Activated CD4-positive, alpha-beta memory T cell treated with anti-CD3 and anti-CD28 coated beads for 36 hours (primary cell): Measurements from ENCODE around the gene PLPP3. TPM values are rescaled to one million over a fixed set of nuclear protein-coding genes. Genes with fewer than 3 reads are reported as not detected.

Experiments used
- CTCF ChIA-PET: fragments of 350-600 bp; sonication (Branson Sonifier 250); formaldehyde crosslinking; loops from one replicate; lab custom pipeline; 2021; ENCODE audit warnings: antibody characterized with exemption, inconsistent platforms; lab: Charles Lee
- POLR2A ChIA-PET: fragments of 350-600 bp; sonication (Branson Sonifier 250); formaldehyde crosslinking; loops from one replicate; lab custom pipeline; 2021; ENCODE audit warnings: antibody characterized with exemption; lab: Charles Lee
- DNase-seq: peaks from one replicate; pipeline ENCODE4 v3.0.0-alpha.2; 2020
- H3K27ac Mint-ChIP-seq: one replicate; pipeline ENCODE4 v1.8.0; 2021; ENCODE audit warnings: mixed read lengths
- H3K27me3 Mint-ChIP-seq: one replicate; pipeline ENCODE4 v1.8.0; 2021; ENCODE audit warnings: mixed read lengths
- H3K36me3 Mint-ChIP-seq: one replicate; pipeline ENCODE4 v1.8.0; 2021; ENCODE audit warnings: mixed read lengths
- H3K4me1 Mint-ChIP-seq: one replicate; pipeline ENCODE4 v1.8.0; 2021; ENCODE audit warnings: low read depth, mixed read lengths
- H3K4me3 Mint-ChIP-seq: one replicate; pipeline ENCODE4 v1.8.0; 2021; ENCODE audit warnings: mild to moderate bottlenecking, mixed read lengths
- H3K9me3 Mint-ChIP-seq: one replicate; pipeline ENCODE4 v1.8.0; 2021; ENCODE audit warnings: mixed read lengths
- intact Hi-C: fragments of 100-400 bp; cut with micrococcal nuclease; formaldehyde crosslinking; loops from one replicate; pipeline ENCODE4 v1.15.1; 2023
- total RNA-seq, 2 experiments: library from RNA; stranded (reverse); gene quantifications; one replicate each; pipeline ENCODE4 v1.2.3, GENCODE V29; 2021

The PLPP3 gene
- total RNA-seq, 2 experiments from 2014 or later = not detected

- no peak overlapping the region for H3K4me3 Mint-ChIP-seq
- ChIA-PET POLR2A (no interaction called here), CTCF (no interaction called here)
- no peaks in the 10 kb centered on the region for H3K9me3 Mint-ChIP-seq
- intact Hi-C loops = no loop called here
- no peaks in the 10 kb centered on the region for H3K36me3 Mint-ChIP-seq
- H3K27ac Mint-ChIP-seq = no peak overlapping the region
- H3K4me1 Mint-ChIP-seq = no peaks in the 10 kb centered on the region
- H3K27me3 Mint-ChIP-seq = peaks cover 19% of the 10 kb centered on the region
- no peak for DNase-seq
These were observed 105.6 kb downstream of the PLPP3 start for GRCh38 chr1:56473582-56474270.

GRCh38 chr1:56472860-56473259 lies 106.5 kb downstream of the PLPP3 start:
- no peaks in the 10 kb centered on the region for H3K4me1 Mint-ChIP-seq
- intact Hi-C loops = no loop called here
- DNase-seq = no peak
- POLR2A ChIA-PET = no interaction called here
- H3K4me3 Mint-ChIP-seq = no peak overlapping the region
- CTCF ChIA-PET = no interaction called here
- H3K9me3 Mint-ChIP-seq = no peaks in the 10 kb centered on the region
- no peaks in the 10 kb centered on the region for H3K36me3 Mint-ChIP-seq
- peaks cover 14% of the 10 kb centered on the region for H3K27me3 Mint-ChIP-seq
- H3K27ac Mint-ChIP-seq = no peak overlapping the region

- H3K4me3 Mint-ChIP-seq = no peak overlapping the region
- H3K9me3 Mint-ChIP-seq = no peaks in the 10 kb centered on the region
- no peak overlapping the region for H3K27ac Mint-ChIP-seq
- no peak for DNase-seq
- ChIA-PET POLR2A (no interaction called here), CTCF (no interaction called here)
- H3K4me1 Mint-ChIP-seq = no peaks in the 10 kb centered on the region
- peaks cover 3% of the 10 kb centered on the region for H3K27me3 Mint-ChIP-seq
- H3K36me3 Mint-ChIP-seq = no peaks in the 10 kb centered on the region
- intact Hi-C loops = no loop called here
These were observed 109.6 kb downstream of the PLPP3 start for GRCh38 chr1:56469640-56470371.

GRCh38 chr1:56468518-56468917 lies 110.8 kb downstream of the PLPP3 start:
- Mint-ChIP-seq H3K27me3 (peaks cover 3% of the 10 kb centered on the region), H3K27ac (no peak overlapping the region), H3K36me3 (no peaks in the 10 kb centered on the region), H3K9me3 (no peaks in the 10 kb centered on the region), H3K4me3 (no peak overlapping the region), H3K4me1 (no peaks in the 10 kb centered on the region)
- ChIA-PET POLR2A (no interaction called here), CTCF (interaction anchor here (0.6 kb wide), 1 partner anchor 538 kb away, joined by 3 read pairs; no protein-coding TSS in a partner anchor)
- intact Hi-C loops = no loop called here
- no peak for DNase-seq

- intact Hi-C loops = no loop called here
- Mint-ChIP-seq H3K36me3 (no peaks in the 10 kb centered on the region), H3K27me3 (peaks cover 3% of the 10 kb centered on the region), H3K4me3 (no peak overlapping the region), H3K9me3 (no peaks in the 10 kb centered on the region), H3K4me1 (no peaks in the 10 kb centered on the region), H3K27ac (no peak overlapping the region)
- ChIA-PET POLR2A (no interaction called here), CTCF (no interaction called here)
- DNase-seq = no peak
These were observed 112.8 kb downstream of the PLPP3 start for GRCh38 chr1:56466538-56466937.

- POLR2A ChIA-PET = no interaction called here
- Mint-ChIP-seq H3K9me3 (no peaks in the 10 kb centered on the region), H3K4me3 (no peak overlapping the region), H3K36me3 (no peaks in the 10 kb centered on the region), H3K4me1 (no peaks in the 10 kb centered on the region), H3K27me3 (peaks cover 3% of the 10 kb centered on the region), H3K27ac (no peak overlapping the region)
- DNase-seq = no peak
- intact Hi-C loops = no loop called here
- CTCF ChIA-PET = no interaction called here
These were observed 115.1 kb downstream of the PLPP3 start for GRCh38 chr1:56464294-56464693.

- ChIA-PET CTCF (no interaction called here), POLR2A (no interaction called here)
- Mint-ChIP-seq H3K36me3 (no peaks in the 10 kb centered on the region), H3K27me3 (no peaks in the 10 kb centered on the region), H3K9me3 (no peaks in the 10 kb centered on the region), H3K27ac (no peak overlapping the region), H3K4me1 (no peaks in the 10 kb centered on the region), H3K4me3 (no peak overlapping the region)
- DNase-seq = no peak
- intact Hi-C loops = no loop called here
These were observed 116.0 kb downstream of the PLPP3 start for GRCh38 chr1:56463376-56463775.

GRCh38 chr1:56462209-56462608 lies 117.2 kb downstream of the PLPP3 start:
- CTCF ChIA-PET = no interaction called here

GRCh38 chr1:56461158-56462127 lies 117.9 kb downstream of the PLPP3 start:
- CTCF ChIA-PET = no interaction called here
- POLR2A ChIA-PET = no interaction called here
- H3K9me3 Mint-ChIP-seq = no peaks in the 10 kb centered on the region
- no peaks in the 10 kb centered on the region for H3K4me1 Mint-ChIP-seq
- DNase-seq = no peak
- H3K27ac Mint-ChIP-seq = no peak overlapping the region
- no peak overlapping the region for H3K4me3 Mint-ChIP-seq
- H3K27me3 Mint-ChIP-seq = no peaks in the 10 kb centered on the region
- intact Hi-C loops = no loop called here
- H3K36me3 Mint-ChIP-seq = no peaks in the 10 kb centered on the region

More at GRCh38 chr1:56462209-56462608, 117.2 kb downstream of the PLPP3 start:
- POLR2A ChIA-PET = no interaction called here
- Mint-ChIP-seq H3K27ac (no peak overlapping the region), H3K9me3 (no peaks in the 10 kb centered on the region), H3K27me3 (no peaks in the 10 kb centered on the region), H3K36me3 (no peaks in the 10 kb centered on the region), H3K4me3 (no peak overlapping the region), H3K4me1 (no peaks in the 10 kb centered on the region)
- intact Hi-C loops = no loop called here
- DNase-seq = no peak

GRCh38 chr1:56459260-56459659 lies 120.1 kb downstream of the PLPP3 start:
- POLR2A ChIA-PET = no interaction called here
- Mint-ChIP-seq H3K4me3 (no peak overlapping the region), H3K27ac (no peak overlapping the region), H3K36me3 (no peaks in the 10 kb centered on the region), H3K4me1 (no peaks in the 10 kb centered on the region), H3K27me3 (no peaks in the 10 kb centered on the region), H3K9me3 (no peaks in the 10 kb centered on the region)
- CTCF ChIA-PET = no interaction called here
- DNase-seq = no peak
- intact Hi-C loops = no loop called here

- POLR2A ChIA-PET = no interaction called here
- H3K36me3 Mint-ChIP-seq = no peaks in the 10 kb centered on the region
These were observed 121.5 kb downstream of the PLPP3 start for GRCh38 chr1:56457756-56458375.

More at GRCh38 chr1:56457756-56458375, 121.5 kb downstream of the PLPP3 start:
- Mint-ChIP-seq H3K4me1 (no peaks in the 10 kb centered on the region), H3K9me3 (no peaks in the 10 kb centered on the region), H3K27me3 (no peaks in the 10 kb centered on the region), H3K27ac (no peak overlapping the region), H3K4me3 (no peak overlapping the region)
- CTCF ChIA-PET = interaction anchor here (0.6 kb wide), 1 partner anchor 40 kb away, joined by 3 read pairs; no protein-coding TSS in a partner anchor
- DNase-seq = no peak
- intact Hi-C loops = no loop called here
